Adipocyte (in vitro differentiated cells): ENCODE measurements around the gene CPNE8.
A peak's percentile ranks its signal among the peaks of the same experiment; 100 is the strongest.

Source experiments
- DNase-seq: peaks from one replicate; pipeline ENCODE4 v3.0.0-alpha.2; 2015; ENCODE audit warnings: low read depth
- H3K27me3 ChIP-seq: replicated peaks from 2 replicates; pipeline ENCODE4 v1.7.0; 2013; ENCODE audit warnings: mild to moderate bottlenecking, low read length, moderate library complexity; ENCODE audit not compliant: control insufficient read depth, insufficient read depth
- H3K36me3 ChIP-seq: 2 replicates; pipeline ENCODE4 v1.7.0; 2013; ENCODE audit warnings: low read length, mild to moderate bottlenecking, moderate library complexity; ENCODE audit not compliant: control insufficient read depth, insufficient read depth, severe bottlenecking
- H3K4me1 ChIP-seq: 2 replicates; pipeline ENCODE4 v1.7.0; 2013; ENCODE audit warnings: mild to moderate bottlenecking, low read length, moderate library complexity; ENCODE audit not compliant: control insufficient read depth, insufficient read depth
- H3K4me3 ChIP-seq: 2 replicates; pipeline ENCODE4 v1.7.0; 2013; ENCODE audit warnings: mild to moderate bottlenecking, low read length, moderate library complexity
- H3K9ac ChIP-seq: 2 replicates; pipeline ENCODE4 v1.7.0; 2013; ENCODE audit warnings: mild to moderate bottlenecking, low read length, moderate library complexity
- H3K9me3 ChIP-seq: 2 replicates; pipeline ENCODE4 v1.7.0; 2013; ENCODE audit warnings: mild to moderate bottlenecking, low read length, moderate library complexity; ENCODE audit not compliant: control insufficient read depth

Gene CPNE8

DNA sequence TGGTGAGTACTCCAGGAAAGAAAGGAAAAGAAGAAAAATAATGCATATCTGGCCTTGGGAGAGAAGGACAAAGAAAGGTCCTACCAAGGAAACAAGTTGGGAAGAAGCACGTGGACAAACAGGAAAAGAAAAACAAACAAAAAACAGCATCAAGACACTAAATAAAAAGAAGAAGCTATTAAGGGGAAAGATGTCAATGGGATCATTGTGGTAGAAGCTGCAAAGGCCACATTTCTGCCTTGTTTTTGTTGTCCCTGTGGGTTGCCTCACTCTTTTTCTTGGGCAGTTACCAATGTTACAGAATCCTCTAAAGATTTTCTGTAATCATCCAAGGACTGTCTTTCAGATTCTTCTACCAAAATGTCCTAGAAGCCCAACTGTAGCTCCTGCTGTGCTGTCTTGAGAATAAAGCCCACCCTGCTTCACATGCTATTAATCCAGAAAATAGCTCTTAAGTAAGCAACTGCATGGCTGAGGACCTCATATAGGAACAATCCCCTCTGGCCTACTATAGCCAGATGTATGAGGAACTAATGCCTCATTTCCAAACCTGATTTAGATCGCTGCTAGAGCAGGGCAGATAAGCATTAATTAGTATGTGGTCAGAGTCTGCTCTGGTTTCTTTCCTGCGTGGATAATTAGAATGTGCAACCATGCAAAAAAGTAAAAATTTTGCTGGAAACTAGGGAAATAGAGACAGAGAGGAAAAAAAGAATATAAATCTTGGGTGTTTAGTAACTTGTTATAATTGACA is 10.2 kb upstream of the CPNE8 start:
- Histone ChIP-seq H3K4me3 (no peak overlapping the region), H3K9me3 (no peaks in the 10 kb centered on the region), H3K36me3 (no peaks in the 10 kb centered on the region), H3K4me1 (peaks cover 5% of the 10 kb centered on the region), H3K9ac (no peak overlapping the region), H3K27me3 (no peaks in the 10 kb centered on the region)
- DNase-seq: no peak

DNA sequence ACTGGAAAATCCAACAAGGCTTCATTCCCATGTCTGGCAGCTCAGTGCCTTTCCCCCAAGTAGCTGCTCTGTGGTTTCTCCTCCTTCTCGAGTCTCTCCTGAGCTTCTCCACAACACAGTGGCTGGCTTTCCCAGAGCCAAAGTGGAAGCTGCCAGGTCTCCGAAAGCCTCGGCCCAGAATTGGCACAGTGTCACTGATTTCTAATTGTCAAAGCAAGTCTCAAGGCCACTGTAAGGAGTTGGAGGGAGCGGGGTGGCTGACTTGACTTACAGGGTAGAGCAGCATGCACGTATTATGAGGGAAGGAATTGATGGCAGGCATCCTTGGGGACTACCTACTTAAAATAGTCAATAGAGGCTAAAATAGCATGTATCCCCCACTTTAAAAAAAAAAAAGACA is 6.7 kb upstream of the CPNE8 start:
- H3K27me3 ChIP-seq: no peaks in the 10 kb centered on the region
- H3K4me3 ChIP-seq: no peak overlapping the region
- no peak overlapping the region for H3K9ac ChIP-seq
- no peaks in the 10 kb centered on the region for H3K36me3 ChIP-seq
- no peak for DNase-seq
- peaks cover 8% of the 10 kb centered on the region for H3K4me1 ChIP-seq
- no peaks in the 10 kb centered on the region for H3K9me3 ChIP-seq

DNA sequence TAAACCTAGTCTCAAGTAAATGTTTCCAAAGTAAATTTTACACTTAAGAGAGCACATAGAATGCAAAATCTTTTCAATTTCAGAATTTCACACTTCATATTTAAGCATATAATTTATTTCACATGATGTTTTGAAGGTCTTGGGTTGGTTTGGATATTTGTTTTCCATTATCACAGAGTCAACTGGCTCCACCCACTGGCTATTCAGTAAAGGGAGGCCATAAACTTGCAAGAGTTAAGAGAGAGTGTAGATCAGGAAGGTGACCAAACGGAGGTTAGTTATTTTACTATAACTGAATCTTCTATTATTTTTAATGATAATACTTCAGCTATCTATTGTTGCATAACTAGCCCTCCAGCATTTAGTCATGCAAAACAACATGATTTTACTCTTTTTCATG is 6.2 kb upstream of the CPNE8 start:
- DNase-seq: no peak
- Histone ChIP-seq H3K4me1 (peaks cover 8% of the 10 kb centered on the region), H3K9ac (no peak overlapping the region), H3K9me3 (no peaks in the 10 kb centered on the region), H3K4me3 (no peak overlapping the region), H3K27me3 (no peaks in the 10 kb centered on the region), H3K36me3 (no peaks in the 10 kb centered on the region)

DNA sequence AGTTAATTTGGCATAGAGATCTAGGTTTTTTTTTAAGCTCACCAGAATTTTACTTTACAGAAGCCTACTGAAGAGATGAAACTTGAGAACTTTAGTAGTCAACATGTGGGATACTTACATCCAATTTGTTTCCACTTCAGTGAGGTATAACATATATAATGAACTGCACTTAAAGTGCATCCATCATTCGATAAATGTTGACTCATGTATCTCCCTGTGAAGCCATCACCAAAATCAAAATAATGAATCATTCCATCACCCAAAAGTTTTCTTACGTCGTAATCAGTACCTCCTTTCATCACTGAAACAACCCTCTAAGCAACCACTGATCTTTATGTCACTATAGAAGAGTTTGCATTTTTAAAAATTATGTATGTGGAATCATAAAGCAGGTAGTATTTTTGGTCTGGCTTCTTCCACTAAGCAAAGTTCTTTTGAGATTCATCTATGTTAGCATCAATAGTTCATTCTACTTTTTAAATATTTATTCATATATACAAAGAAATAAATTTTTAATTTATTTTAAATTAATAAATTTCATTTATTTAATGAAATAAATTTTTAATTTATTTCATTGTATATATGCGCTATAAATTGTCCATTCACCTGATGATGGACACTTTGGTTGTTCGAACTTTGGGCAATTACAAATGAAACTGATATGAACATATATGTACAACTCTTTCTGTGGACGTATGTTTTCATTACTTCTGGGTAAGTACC is 2.0 kb upstream of the CPNE8 start:
- Histone ChIP-seq H3K9me3 (no peaks in the 10 kb centered on the region), H3K4me3 (peak overlapping the region; percentile 93), H3K9ac (peak overlapping the region; percentile 89), H3K4me1 (peaks cover 11% of the 10 kb centered on the region), H3K27me3 (no peaks in the 10 kb centered on the region), H3K36me3 (no peaks in the 10 kb centered on the region)
- no peak for DNase-seq

DNA sequence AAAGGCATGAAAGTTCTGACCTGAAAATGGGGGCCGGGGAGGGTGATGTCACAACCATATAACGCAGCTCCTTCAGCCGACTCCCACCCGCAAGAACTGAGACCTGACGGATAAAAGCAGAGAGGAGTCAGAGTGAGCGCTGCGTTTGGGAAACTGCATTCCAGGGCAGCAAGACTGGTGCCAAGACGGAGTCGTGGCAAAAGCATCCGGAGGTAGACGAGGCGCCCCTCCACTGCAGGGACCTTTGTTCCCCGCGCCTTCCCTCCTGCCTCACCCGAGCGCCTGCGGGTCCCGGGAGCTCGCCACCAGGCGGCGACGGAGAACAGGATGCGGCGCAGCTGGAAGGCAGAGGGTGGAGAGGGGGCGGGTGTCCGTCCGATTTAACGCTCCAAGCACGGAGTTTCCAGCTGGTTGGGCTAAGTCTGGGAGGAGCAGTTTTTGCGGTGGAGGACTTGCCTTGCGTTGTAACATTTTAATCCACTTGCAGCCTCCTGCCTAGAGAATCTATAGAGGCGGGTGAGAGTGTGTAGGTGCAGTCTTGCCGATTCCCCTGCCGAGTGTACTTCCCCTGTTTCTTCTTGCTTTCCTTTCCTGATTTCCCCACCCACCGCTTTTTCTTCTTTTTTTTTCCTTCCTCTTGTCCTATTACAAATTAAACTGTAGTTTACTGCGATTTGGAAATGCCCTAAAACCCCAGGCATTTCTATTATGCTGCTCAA is 1.2 kb upstream of the CPNE8 start:
- peak; percentile 51 for DNase-seq

DNA sequence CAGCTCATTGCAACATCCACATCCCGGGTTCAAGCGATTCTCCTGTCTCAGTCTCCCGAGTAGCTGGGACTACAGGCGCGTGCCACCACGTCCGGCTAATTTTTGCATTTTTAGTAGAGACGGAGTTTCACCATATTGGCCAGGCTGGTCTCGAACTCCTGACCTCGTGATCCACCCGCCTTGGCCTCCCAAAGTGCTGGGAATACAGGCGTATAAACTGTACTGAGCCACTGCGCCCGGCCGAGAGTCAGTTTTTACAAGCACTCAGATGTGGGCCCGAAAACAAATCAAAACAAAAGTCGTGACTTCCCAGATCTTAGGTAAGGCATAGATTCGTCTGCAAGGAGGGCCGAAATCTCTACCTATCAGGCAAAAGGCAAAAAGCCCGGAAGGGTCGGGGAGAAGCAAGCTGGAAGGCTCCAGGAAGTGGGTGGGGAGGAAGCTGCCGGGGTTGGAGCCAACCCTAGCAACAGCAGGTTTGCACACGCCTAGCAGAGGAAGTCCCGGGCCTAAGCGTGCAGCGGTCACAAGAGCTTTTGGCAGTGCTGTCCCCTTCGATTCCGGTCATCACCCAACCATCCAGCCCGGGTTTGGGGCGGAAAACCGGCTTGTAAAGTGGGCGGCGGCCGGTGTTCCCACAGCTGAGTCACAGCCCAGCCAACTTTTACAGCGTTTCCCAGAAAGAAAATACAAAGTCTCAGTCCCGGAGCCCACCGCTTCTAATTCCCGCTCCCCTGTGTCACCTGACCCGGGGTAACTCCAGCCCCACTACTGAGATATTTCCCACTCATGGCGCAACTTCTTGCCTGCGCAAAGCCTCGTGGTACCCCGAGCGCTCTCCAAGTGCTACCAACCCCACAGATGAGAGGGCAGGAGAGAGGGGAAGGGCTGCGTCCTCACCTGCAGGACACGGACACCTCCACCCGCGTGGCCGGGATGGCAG is 583 bp downstream of the CPNE8 start:
- Histone ChIP-seq H3K27me3 (no peaks in the 10 kb centered on the region), H3K4me1 (peaks cover 11% of the 10 kb centered on the region), H3K9ac (peak overlapping the region; percentile 89), H3K9me3 (no peaks in the 10 kb centered on the region), H3K4me3 (peak overlapping the region; percentile 93), H3K36me3 (no peaks in the 10 kb centered on the region)
- DNase-seq: no peak

More for the DNA sequence above, 1.2 kb upstream of the CPNE8 start:
- Histone ChIP-seq H3K4me1 (peaks cover 11% of the 10 kb centered on the region), H3K27me3 (no peaks in the 10 kb centered on the region), H3K9me3 (no peaks in the 10 kb centered on the region), H3K9ac (peak overlapping the region; percentile 89), H3K36me3 (no peaks in the 10 kb centered on the region), H3K4me3 (peak overlapping the region; percentile 93)

DNA sequence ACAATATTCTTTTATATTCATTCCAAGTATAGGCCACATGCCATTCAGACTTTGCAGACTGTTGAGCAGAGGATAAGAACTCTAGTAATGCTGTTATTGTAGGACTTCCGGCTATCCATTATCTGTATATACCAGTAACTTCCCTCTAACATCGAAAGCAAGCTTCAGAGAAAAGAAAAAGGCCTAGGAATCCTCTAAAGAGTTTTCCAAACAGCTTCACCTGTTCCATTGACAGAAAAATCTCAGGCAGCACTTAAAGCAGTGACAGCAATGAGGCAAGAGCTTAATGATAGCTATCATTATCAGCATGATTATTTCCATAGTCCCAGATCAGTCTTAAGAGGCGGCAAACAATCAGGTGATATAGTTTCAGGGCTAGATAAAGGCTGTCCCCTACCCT is 1.8 kb downstream of the CPNE8 start:
- Histone ChIP-seq H3K36me3 (no peaks in the 10 kb centered on the region), H3K9me3 (no peaks in the 10 kb centered on the region), H3K27me3 (no peaks in the 10 kb centered on the region), H3K4me1 (peaks cover 11% of the 10 kb centered on the region), H3K9ac (no peak overlapping the region), H3K4me3 (no peak overlapping the region)
- no peak for DNase-seq

DNA sequence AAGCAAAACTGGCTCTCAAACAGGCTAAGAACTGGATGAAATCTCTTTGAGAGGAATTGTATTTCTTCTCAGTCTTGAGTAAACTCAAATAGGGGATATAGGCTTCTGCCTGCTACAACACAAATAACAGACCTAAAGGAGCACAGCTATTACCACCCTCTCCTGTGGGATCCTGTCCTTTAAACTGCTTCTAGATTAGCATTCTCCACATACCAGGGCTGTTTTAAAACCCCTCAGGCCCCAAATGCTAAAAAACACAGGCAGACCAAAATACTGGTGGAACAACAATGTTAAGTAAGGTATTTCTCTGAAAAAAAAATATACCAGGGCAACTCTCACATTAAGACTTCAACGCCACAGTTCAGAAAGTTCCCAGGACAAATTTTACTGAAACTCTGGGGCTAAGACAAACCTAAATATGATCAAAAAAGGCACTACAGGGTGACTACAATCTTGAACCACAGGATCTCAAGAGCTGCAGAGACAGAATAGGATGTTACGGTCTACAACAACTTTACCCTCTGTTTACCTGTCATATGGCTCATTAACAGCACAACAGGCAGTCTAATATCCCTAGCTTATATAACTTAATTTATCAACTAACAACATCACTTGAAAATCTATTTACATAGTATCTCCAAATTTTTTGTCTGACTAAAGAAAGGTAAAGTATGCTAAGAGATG is 7.2 kb downstream of the CPNE8 start:
- Histone ChIP-seq H3K4me1 (no peaks in the 10 kb centered on the region), H3K27me3 (no peaks in the 10 kb centered on the region), H3K9me3 (no peaks in the 10 kb centered on the region), H3K9ac (no peak overlapping the region), H3K36me3 (no peaks in the 10 kb centered on the region), H3K4me3 (no peak overlapping the region)
- DNase-seq: no peak

DNA sequence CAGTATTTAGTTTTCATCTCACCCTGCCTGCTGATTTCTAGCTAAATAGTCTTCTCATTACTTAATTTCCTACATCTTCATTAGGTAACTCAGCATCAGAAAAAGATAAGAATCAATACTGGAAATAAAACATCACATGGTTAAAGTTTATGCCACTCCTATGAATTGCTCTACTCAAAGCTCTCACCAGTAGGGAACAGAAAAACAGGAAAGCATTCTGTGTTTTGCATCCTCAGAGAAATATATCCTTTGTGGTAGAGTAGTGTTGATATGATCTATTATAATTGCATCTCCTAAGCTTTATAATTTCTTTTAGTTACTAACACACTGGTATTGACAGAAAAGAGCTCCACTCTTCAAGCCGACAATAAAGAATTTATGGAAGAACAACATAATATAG is 9.9 kb downstream of the CPNE8 start:
- H3K9ac ChIP-seq: no peak overlapping the region
- H3K4me3 ChIP-seq: no peak overlapping the region
- no peaks in the 10 kb centered on the region for H3K9me3 ChIP-seq
- H3K4me1 ChIP-seq: peaks cover 7% of the 10 kb centered on the region
- H3K36me3 ChIP-seq: no peaks in the 10 kb centered on the region
- no peaks in the 10 kb centered on the region for H3K27me3 ChIP-seq
- no peak for DNase-seq

DNA sequence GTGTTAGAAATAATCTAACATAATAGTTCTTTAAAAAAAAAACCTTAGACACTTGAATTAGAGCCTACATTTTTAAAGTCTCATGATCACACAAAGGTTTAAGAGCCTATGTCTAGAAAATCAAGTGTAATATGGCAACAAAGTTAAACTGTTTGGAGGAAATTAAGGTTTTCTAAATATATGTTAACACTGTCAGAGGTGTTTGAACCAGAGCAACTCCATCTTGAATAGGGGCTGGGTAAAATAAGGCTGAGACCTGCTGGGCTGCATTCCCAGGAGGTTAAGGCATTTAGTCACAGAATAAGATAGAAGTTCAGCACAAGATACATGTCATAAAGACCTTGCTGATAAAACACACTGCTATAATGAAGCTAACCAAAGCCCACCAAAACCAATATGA is 12.4 kb downstream of the CPNE8 start:
- Histone ChIP-seq H3K9ac (no peak overlapping the region), H3K27me3 (no peaks in the 10 kb centered on the region), H3K36me3 (no peaks in the 10 kb centered on the region)

More for the DNA sequence above, 12.4 kb downstream of the CPNE8 start:
- Histone ChIP-seq H3K9me3 (no peaks in the 10 kb centered on the region), H3K4me1 (peaks cover 16% of the 10 kb centered on the region), H3K4me3 (no peak overlapping the region)
- DNase-seq: no peak
